ENCODE results near the gene ARHGEF7.

Gene ARHGEF7

GRCh38 chr13:111314852-111315251, 199.7 kb downstream of the ARHGEF7 start:
- DNase-seq = no peak

- DNase-seq = no peak
Measured at GRCh38 chr13:111315347-111315995, 200.4 kb downstream of the ARHGEF7 start.

GRCh38 chr13:111316161-111316730, 201.1 kb downstream of the ARHGEF7 start:
- no peak for DNase-seq

- no peak for DNase-seq
Measured at GRCh38 chr13:111317042-111317550, 202.0 kb downstream of the ARHGEF7 start.

- no peak for DNase-seq
Measured at GRCh38 chr13:111317571-111318345, 202.6 kb downstream of the ARHGEF7 start.

- no peak for DNase-seq
Measured at GRCh38 chr13:111318386-111318785, 203.3 kb downstream of the ARHGEF7 start.

GRCh38 chr13:111319521-111319920, 204.4 kb downstream of the ARHGEF7 start:
- no peak for DNase-seq

GRCh38 chr13:111319998-111320911, 205.1 kb downstream of the ARHGEF7 start, which contains the start of gene TEX29:
Gene TEX29, plus strand, starts transcription at chr13:111320642. Its CDS starts 249 bp downstream, at chr13:111320891.
- DNase-seq = no peak

- DNase-seq = no peak
Measured at GRCh38 chr13:111322001-111322915, 207.1 kb downstream of the ARHGEF7 start.

- DNase-seq = no peak
Measured at GRCh38 chr13:111322916-111323331, 207.8 kb downstream of the ARHGEF7 start.

- DNase-seq = no peak
Measured at GRCh38 chr13:111323549-111323948, 208.4 kb downstream of the ARHGEF7 start.

GRCh38 chr13:111323950-111324651, 209.0 kb downstream of the ARHGEF7 start:
- DNase-seq = no peak

- DNase-seq = no peak
Measured at GRCh38 chr13:111324736-111325135, 209.6 kb downstream of the ARHGEF7 start.

GRCh38 chr13:111325146-111325890, 210.2 kb downstream of the ARHGEF7 start:
- DNase-seq = no peak

- DNase-seq = no peak
Measured at GRCh38 chr13:111325941-111326620, 211.0 kb downstream of the ARHGEF7 start.

GRCh38 chr13:111326621-111326965, 211.5 kb downstream of the ARHGEF7 start:
- no peak for DNase-seq

- no peak for DNase-seq
Measured at GRCh38 chr13:111326981-111327642, 212.0 kb downstream of the ARHGEF7 start.

GRCh38 chr13:111327730-111328573, 212.8 kb downstream of the ARHGEF7 start:
- no peak for DNase-seq

Data from T-helper 1 cell (primary cell).